ENCODE results near the gene GDPGP1.

GRCh38 chr15:90191794-90192509, 42.1 kb upstream of the GDPGP1 start:
- TF ChIP-seq GABPA (IDR thresholded peaks at IDR 0.05; ENCODE audit: low read depth) (no peak), CTCF (IDR thresholded peaks at IDR 0.05; ENCODE audit: insufficient read depth, low read length) (no peak), POLR2AphosphoS5 (IDR thresholded peaks at IDR 0.05; ENCODE audit: low read depth) (no peak), REST (IDR thresholded peaks at IDR 0.05; ENCODE audit: insufficient replicate concordance, low read depth) (no peak), SPI1 (IDR thresholded peaks at IDR 0.05; ENCODE audit: borderline replicate concordance, low read depth) (peak; percentile 26; the same call in 1 of the 2 replicates)

Measured in HL-60 (cell line).